Heart right ventricle (tissue), 16 donors: ENCODE data around the gene GHRHR. TPM values are rescaled to one million over a fixed set of nuclear protein-coding genes. Genes with fewer than 3 reads are reported as not detected.
A peak's percentile ranks its signal among the peaks of the same experiment; 100 is the strongest.

Experiments
- ATAC-seq, 8 donors: fragments of 200-7000 bp; cut with Tn5 transposase; one replicate each; pipeline ENCODE4 v1.9.1; 2020; ENCODE audit warnings: mild to moderate bottlenecking in 8 of 8, moderate library complexity in 8 of 8, moderate number of reproducible peaks in 1 of 8
- DNase-seq, 2 donors: peaks; one replicate each; pipeline ENCODE4 v3.0.0-alpha.2; 2020
- H3K27ac ChIP-seq, 10 donors: fragments of 200-600 bp; sonication (generic) in 2 of 10; one replicate each; pipeline versions ENCODE4 v1.5.0 to v1.8.0; 2020 to 2022; ENCODE audit warnings: mild to moderate bottlenecking in 3 of 10
- H3K27me3 ChIP-seq, 7 donors: fragments of 200-600 bp; one replicate each; pipeline ENCODE4 v1.8.0; 2021 to 2022; ENCODE audit warnings: mild to moderate bottlenecking in 2 of 7
- H3K36me3 ChIP-seq, 9 donors: fragments of 200-600 bp; sonication (generic) in 1 of 9; one replicate each; pipeline versions ENCODE4 v1.5.0 to v1.8.0; 2020 to 2022; ENCODE audit warnings: mild to moderate bottlenecking in 2 of 9
- H3K4me1 ChIP-seq, 9 donors: fragments of 200-600 bp; sonication (generic) in 1 of 9; one replicate each; pipeline versions ENCODE4 v1.5.0 to v1.8.0; 2020 to 2022; ENCODE audit warnings: mild to moderate bottlenecking in 4 of 9
- H3K4me3 ChIP-seq, 10 donors: fragments of 200-600 bp; sonication (generic) in 2 of 10; one replicate each; pipeline versions ENCODE4 v1.5.0 to v1.8.0; 2020 to 2022; ENCODE audit warnings: mild to moderate bottlenecking in 7 of 10, moderate library complexity in 2 of 10
- H3K9me3 ChIP-seq, 11 donors: fragments of 200-600 bp in 10 of 11; sonication (generic) in 2 of 11; one replicate each; pipeline versions ENCODE4 v1.5.0 to v1.8.0; 2013 to 2022; ENCODE audit warnings: mild to moderate bottlenecking in 2 of 11, control low read depth in 1 of 11, moderate library complexity in 1 of 11
- WGBS, 2 donors: extraction: QIAGEN DNeasy Blood & Tissue Kit; methylation state at CpG; one replicate each; pipeline ENCODE4 v1.1.7; 2013; ENCODE audit warnings: inconsistent platforms in 1 of 2; 5-methylcytosine and 5-hydroxymethylcytosine counted together
- intact Hi-C, 10 donors: fragments of 100-400 bp; cut with DNase I; formaldehyde crosslinking; loops; one replicate each; pipeline versions ENCODE4 v1.11.1 to v1.14.2; 2022
- polyA plus RNA-seq, 2 donors: library from polyadenylated mRNA; stranded (reverse); fragments of 200-250 nt; gene quantifications; one replicate each; pipeline ENCODE4 v1.2.3, GENCODE V29; 2013
- total RNA-seq, 10 donors: library from RNA; stranded (reverse); fragmentation: NEBNext Ultra II Directional in 3 of 10; extraction: Animal tissue kit (Norgen Biotek cat#: 25700) in 3 of 10; gene quantifications; one replicate each; pipeline versions ENCODE4 v1.2.1 to v1.2.4, GENCODE V29; 2021 to 2023
- TF ChIP-seq, protein P1 (sequence below), 9 donors: fragments of 200-600 bp; sonication (generic) in 2 of 9; IDR thresholded peaks; one replicate each; pipeline versions ENCODE4 v1.5.0 to v1.8.0; 2021 to 2022; ENCODE audit warnings: antibody characterized with exemption in 9 of 9, mild to moderate bottlenecking in 5 of 9, moderate library complexity in 1 of 9
- donor health status: Arrhythmogenic right ventricular cardiomyopathy.
- donor health status: ischemic (EF 13 %, LVEDD 7.1; RV severe dilation, severe dysfunction).
- donor health status: healthy with polysubstance abuse.
- donor health status: DM: no; HTN: yes; CAD: no.
- donor health status: DM: no; HTN: no; CAD: no.
- donor health status: ischemic (EF 25% LVEDD 6.9; RV normal size, moderate dysfunction).
- donor health status: ischemic (EF 25% LVEDD 5.7; RV mildly dilated, moderate dysfunction).
- donor health status: healthy.
- donor health status: DM: yes; HTN: yes; CAD: no.
- donor health status: Ischemic cardiomyopathy.
- donor health status: ischemic (EF 35%, LVEDD 5.7; RV mildly dilated, moderate dysfunction).
- donor health status: nonischemic (EF 11% LVEDD 7.7; RV severe dilation, severe dysfunction).
- donor health status: DM: yes; HTN: yes; CAD: no.
- donor health status: PGD.
- donor health status: ischemic (EF 29% LVEDD 5.4; RV normal size, mild dysfunction).
- donor health status: nonischemic (EF 23%, LVEDD 6.1; RV moderate dilation, normal function).

The GHRHR gene
- total and polyA plus RNA-seq, 12 donors = not detected

DNA sequence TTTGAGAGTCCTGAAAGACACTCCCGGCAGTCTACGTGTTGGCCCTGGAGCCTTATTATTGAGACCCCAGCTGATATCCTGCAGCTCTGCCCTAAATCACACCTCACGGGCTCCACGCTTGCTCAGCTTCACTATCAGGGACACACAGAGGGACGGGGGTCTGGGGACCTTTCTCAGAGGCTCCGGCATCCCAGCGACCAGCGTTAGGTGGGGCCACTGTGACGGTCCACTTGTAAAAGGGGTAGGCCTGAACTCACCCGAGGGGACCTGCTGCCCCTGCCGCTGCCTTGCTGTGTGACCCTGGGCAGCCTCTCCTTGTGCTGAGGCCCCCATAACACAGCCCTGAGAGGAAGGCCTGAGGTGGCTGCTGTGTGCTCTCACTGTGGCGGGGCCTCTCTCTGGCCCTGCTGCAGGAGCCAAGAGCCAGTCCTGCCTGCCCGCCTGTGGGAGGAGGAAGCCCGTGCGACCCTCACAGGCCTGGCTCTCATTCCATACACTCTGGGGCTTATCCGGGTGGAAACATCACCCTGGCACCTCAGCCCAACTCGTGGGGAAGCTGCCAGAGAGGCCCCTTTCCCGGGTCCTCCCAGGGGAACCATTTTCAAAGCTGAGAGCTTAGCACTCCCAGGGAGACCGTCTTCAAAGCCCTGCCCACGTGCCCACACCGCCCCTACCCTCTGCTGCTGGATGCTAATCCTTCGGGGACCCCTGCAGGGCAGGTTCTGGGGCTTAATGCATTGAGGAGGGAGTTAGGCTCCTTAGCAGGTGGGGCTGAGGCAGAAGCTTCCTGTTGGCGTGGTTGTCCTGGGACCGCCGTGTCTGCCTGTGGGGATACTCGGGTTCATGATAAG lies 30.4 kb upstream of the GHRHR start:
- no peaks in the 10 kb centered on the region for H3K9me3 ChIP-seq
- H3K36me3 ChIP-seq = no peaks in the 10 kb centered on the region
- intact Hi-C loops = loop anchor here in 4 of 10 donors (5.0 to 10.0 kb wide), 3 partner anchors 129 to 189 kb away; no protein-coding TSS in a partner anchor
- peak overlapping the region in 2 of 10 donors; percentile 33 to 50 for H3K27ac ChIP-seq
- no peak overlapping the region for H3K4me3 ChIP-seq
- 79 to 80% methylated on average over 26 of the region's 26 CpGs for WGBS, 2 donors
- H3K27me3 ChIP-seq = no peaks in the 10 kb centered on the region
- TF ChIP-seq, protein P1, sequence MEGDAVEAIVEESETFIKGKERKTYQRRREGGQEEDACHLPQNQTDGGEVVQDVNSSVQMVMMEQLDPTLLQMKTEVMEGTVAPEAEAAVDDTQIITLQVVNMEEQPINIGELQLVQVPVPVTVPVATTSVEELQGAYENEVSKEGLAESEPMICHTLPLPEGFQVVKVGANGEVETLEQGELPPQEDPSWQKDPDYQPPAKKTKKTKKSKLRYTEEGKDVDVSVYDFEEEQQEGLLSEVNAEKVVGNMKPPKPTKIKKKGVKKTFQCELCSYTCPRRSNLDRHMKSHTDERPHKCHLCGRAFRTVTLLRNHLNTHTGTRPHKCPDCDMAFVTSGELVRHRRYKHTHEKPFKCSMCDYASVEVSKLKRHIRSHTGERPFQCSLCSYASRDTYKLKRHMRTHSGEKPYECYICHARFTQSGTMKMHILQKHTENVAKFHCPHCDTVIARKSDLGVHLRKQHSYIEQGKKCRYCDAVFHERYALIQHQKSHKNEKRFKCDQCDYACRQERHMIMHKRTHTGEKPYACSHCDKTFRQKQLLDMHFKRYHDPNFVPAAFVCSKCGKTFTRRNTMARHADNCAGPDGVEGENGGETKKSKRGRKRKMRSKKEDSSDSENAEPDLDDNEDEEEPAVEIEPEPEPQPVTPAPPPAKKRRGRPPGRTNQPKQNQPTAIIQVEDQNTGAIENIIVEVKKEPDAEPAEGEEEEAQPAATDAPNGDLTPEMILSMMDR (IDR thresholded peaks at IDR 0.05) = no peak
- ATAC-seq = no peak
- H3K4me1 ChIP-seq = peaks cover 11 to 64% (median 39%) of the 10 kb centered on the region in 9 donors
- DNase-seq = no peak

DNA sequence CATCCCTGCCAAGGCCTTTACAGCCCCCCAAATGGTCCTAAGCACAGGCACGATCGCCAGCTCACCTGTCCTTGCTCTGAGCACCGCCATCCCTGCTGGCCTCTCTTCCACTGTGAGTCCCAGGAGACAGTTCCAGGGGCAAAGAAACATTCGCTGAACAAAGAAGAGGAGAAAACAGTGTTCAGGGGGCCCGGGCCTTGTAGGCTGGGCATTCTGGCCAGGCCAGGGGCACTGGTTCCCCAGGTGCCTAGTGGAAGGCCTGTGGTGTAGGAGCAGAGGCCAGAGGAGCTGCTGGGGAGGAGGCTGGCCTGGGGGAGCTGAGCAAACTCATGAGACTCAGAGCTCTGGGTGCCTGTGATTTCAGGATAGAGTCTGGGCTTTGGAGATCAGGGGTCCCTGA lies 29.5 kb upstream of the GHRHR start:
- WGBS, 2 donors = 87 to 88% methylated on average over 5 of the region's 5 CpGs
- peak overlapping the region in 5 of 10 donors; percentile 33 to 59 (median 47) for H3K27ac ChIP-seq
- no peaks in the 10 kb centered on the region for H3K9me3 ChIP-seq
- no peak for ATAC-seq
- TF ChIP-seq, protein P1 (IDR thresholded peaks at IDR 0.05) = no peak
- H3K27me3 ChIP-seq = no peaks in the 10 kb centered on the region
- H3K4me1 ChIP-seq = peaks cover 13 to 71% (median 39%) of the 10 kb centered on the region in 9 donors
- no peak overlapping the region for H3K4me3 ChIP-seq
- DNase-seq = no peak
- no peaks in the 10 kb centered on the region for H3K36me3 ChIP-seq
- intact Hi-C loops = loop anchor here in 4 of 10 donors (5.0 to 10.0 kb wide), 3 partner anchors 129 to 189 kb away; no protein-coding TSS in a partner anchor

DNA sequence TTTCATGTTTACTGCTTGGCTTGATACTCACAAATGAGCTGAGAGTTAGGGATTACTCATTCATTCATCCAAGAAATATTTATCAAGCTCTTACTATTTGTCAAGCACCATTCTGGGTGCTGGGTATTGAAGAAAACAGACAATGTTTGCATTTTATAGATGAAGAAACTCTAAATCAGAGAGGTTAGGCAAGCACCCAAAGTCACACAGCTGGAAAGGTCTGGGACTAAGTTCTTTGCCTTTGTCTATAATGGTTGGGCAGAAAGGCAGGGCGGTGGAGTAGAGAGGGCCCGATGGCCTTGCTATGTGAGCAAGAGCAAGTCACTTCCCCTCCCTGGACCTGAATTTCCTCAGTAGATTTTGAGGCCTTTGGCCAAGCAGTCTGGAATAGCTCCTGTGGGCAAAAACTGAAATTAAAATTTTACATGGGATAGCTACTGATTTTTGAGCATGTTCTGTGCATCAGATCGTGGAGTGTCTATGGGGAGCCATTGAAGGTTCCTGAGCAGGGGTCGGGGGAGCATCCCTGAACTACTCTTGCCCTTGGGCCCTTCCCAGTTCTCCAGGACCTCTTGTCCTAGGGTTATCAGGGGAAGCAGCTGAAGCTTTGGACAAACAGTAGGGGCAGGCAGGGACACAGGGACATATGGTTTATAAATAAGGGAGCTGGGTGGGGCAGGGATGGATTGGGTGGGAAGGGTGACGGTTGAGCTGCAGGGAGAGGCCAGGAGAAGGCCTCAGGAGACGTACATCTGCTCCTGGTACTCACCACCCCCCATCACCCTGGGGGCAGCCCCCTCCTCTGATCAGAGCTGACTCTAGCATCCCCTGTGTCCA lies 28.8 kb upstream of the GHRHR start:
- Histone ChIP-seq H3K9me3 (no peaks in the 10 kb centered on the region), H3K27me3 (peaks cover 0 to 5% (median 0%) of the 10 kb centered on the region in 7 donors), H3K27ac (peak overlapping the region in 5 of 10 donors; percentile 33 to 59 (median 47)), H3K4me3 (no peak overlapping the region), H3K4me1 (peaks cover 13 to 69% (median 36%) of the 10 kb centered on the region in 9 donors), H3K36me3 (no peaks in the 10 kb centered on the region)
- ATAC-seq (peak in 7 of 8 donors; percentile 8 to 45 (median 19)), DNase-seq (no peak)
- TF ChIP-seq, protein P1 (IDR thresholded peaks at IDR 0.05) = no peak
- 51 to 72% methylated on average over 6 of the region's 6 CpGs for WGBS, 2 donors
- intact Hi-C loops = loop anchor here in 7 of 10 donors (5.0 to 10.0 kb wide), 5 partner anchors 37 to 190 kb away; partner anchors contain the start of gene INMT (in 2 of the 7)

DNA sequence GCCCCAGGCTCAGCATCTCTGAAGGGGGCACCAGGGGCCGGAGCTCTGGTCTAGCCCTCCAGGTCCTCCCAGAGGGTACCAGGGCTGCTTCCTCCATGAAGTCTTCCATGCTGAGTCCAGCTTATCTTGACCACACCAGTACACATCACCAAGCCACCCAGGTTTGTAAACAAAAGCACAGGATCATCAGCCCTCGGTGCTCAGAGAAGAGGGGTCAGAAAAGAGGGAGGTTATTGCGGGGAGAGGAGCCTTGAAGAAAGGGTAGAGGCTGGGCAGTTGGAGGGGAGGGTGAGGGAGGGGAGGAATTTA lies 28.2 kb upstream of the GHRHR start:
- Histone ChIP-seq H3K9me3 (no peaks in the 10 kb centered on the region), H3K27me3 (peaks cover 0 to 6% (median 0%) of the 10 kb centered on the region in 7 donors), H3K4me1 (peaks cover 7 to 64% (median 32%) of the 10 kb centered on the region in 9 donors), H3K27ac (peak overlapping the region in 2 of 10 donors; percentile 1 to 30), H3K4me3 (no peak overlapping the region), H3K36me3 (no peaks in the 10 kb centered on the region)
- TF ChIP-seq, protein P1 (IDR thresholded peaks at IDR 0.05) = no peak
- 89 to 91% methylated on average over 3 of the region's 3 CpGs for WGBS, 2 donors
- ATAC-seq = no peak
- intact Hi-C loops = loop anchor here in 6 of 10 donors (5.0 to 10.0 kb wide), 5 partner anchors 37 to 191 kb away; partner anchors contain the start of gene INMT (in 2 of the 6)
- no peak for DNase-seq
